Neural cell (in vitro differentiated cells): Measurements from ENCODE around the gene ADIPOQ. TPM values are rescaled to one million over a fixed set of nuclear protein-coding genes. Genes with fewer than 3 reads are reported as not detected.

Experiments used
- H2AFZ ChIP-seq: fragments of 200-600, 300-800 bp; sonication (generic), shearing (Covaris generic); 2 replicates; pipeline ENCODE4 v1.6.0; 2014; ENCODE audit warnings: low read depth, mild to moderate bottlenecking, antibody characterized with exemption, low read length, moderate library complexity
- H3F3A ChIP-seq: fragments of 200-600 bp; shearing (Covaris generic); 2 replicates; pipeline ENCODE4 v1.6.1; 2016; ENCODE audit warnings: mild to moderate bottlenecking, moderate library complexity, mixed read lengths, antibody characterized with exemption, low read length; ENCODE audit not compliant: insufficient read depth, poor library complexity, severe bottlenecking
- H3K27ac ChIP-seq: fragments of 200-600, 300-800 bp; sonication (generic), shearing (Covaris generic); 2 replicates; pipeline ENCODE4 v1.5.1; 2014; ENCODE audit warnings: mild to moderate bottlenecking, low read length, moderate library complexity
- H3K27me3 ChIP-seq: fragments of 300-800, 200-600 bp; sonication (generic), shearing (Covaris generic); 2 replicates; pipeline ENCODE4 v1.6.0; 2014; ENCODE audit warnings: mild to moderate bottlenecking, low read depth, low read length, moderate library complexity; ENCODE audit not compliant: insufficient read depth
- H3K36me3 ChIP-seq: fragments of 300-800, 200-600 bp; sonication (generic), shearing (Covaris generic); 2 replicates; pipeline ENCODE4 v1.5.1; 2014; ENCODE audit warnings: mild to moderate bottlenecking, antibody characterized with exemption, low read length, moderate library complexity; ENCODE audit not compliant: insufficient read depth
- H3K4me2 ChIP-seq: fragments of 300-800, 200-600 bp; sonication (generic), shearing (Covaris generic); 2 replicates; pipeline ENCODE4 v1.6.0; 2014; ENCODE audit warnings: mild to moderate bottlenecking, low read length
- H3K4me3 ChIP-seq: fragments of 300-800, 200-600 bp; sonication (generic), shearing (Covaris generic); 2 replicates; pipeline ENCODE4 v1.5.1; 2014; ENCODE audit warnings: mild to moderate bottlenecking, low read length, moderate library complexity
- H3K79me2 ChIP-seq: fragments of 200-600 bp; shearing (Covaris generic); replicated peaks from 2 replicates; pipeline ENCODE4 v1.6.0; 2014; ENCODE audit warnings: mild to moderate bottlenecking, low read length, moderate library complexity; ENCODE audit not compliant: insufficient read depth
- H3K9ac ChIP-seq: fragments of 300-800, 200-600 bp; sonication (generic), shearing (Covaris generic); 2 replicates; pipeline ENCODE4 v1.6.1; 2016; ENCODE audit warnings: mild to moderate bottlenecking, low read length, mixed read lengths
- H3K9me2 ChIP-seq: fragments of 200-600 bp; shearing (Covaris generic); 2 replicates; pipeline ENCODE4 v1.6.1; 2016; ENCODE audit warnings: mild to moderate bottlenecking, low read length, mixed read lengths; ENCODE audit not compliant: insufficient read depth
- H3K9me3 ChIP-seq: fragments of 200-600, 300-800 bp; sonication (generic), shearing (Covaris generic); 2 replicates; pipeline ENCODE4 v1.6.1; 2016; ENCODE audit warnings: mild to moderate bottlenecking, mixed run types, low read length, moderate library complexity, mixed read lengths
- H4K20me1 ChIP-seq: fragments of 200-600 bp; shearing (Covaris generic); 2 replicates; pipeline ENCODE4 v1.6.1; 2016; ENCODE audit warnings: mild to moderate bottlenecking, mixed run types; ENCODE audit not compliant: insufficient read depth
- CTCF ChIP-seq: fragments of 450-650 bp; IDR thresholded peaks from 2 replicates; pipeline ENCODE4 v1.5.1; 2014; ENCODE audit warnings: antibody characterized with exemption, mild to moderate bottlenecking, moderate library complexity; ENCODE audit not compliant: poor library complexity, severe bottlenecking
- EP300 ChIP-seq: fragments of 450-650 bp; conservative IDR thresholded peaks from 2 replicates; pipeline ENCODE4 v1.6.1; 2014; ENCODE audit warnings: antibody characterized with exemption, mild to moderate bottlenecking, moderate library complexity; ENCODE audit not compliant: poor library complexity, severe bottlenecking
- EZH2 ChIP-seq: fragments of 200-600, 300-800 bp; shearing (Covaris generic), sonication (generic); IDR thresholded peaks from 2 replicates; pipeline ENCODE4 v1.6.1; 2014; ENCODE audit warnings: antibody characterized with exemption, low read length, borderline replicate concordance, mild to moderate bottlenecking; ENCODE audit not compliant: insufficient read depth, poor library complexity, severe bottlenecking
- MXI1 ChIP-seq: fragments of 450-650 bp; conservative IDR thresholded peaks from 2 replicates; pipeline ENCODE4 v1.6.1; 2014; ENCODE audit warnings: antibody characterized with exemption, mild to moderate bottlenecking; ENCODE audit not compliant: poor library complexity, severe bottlenecking
- POLR2AphosphoS5 ChIP-seq: IDR thresholded peaks from 2 replicates; pipeline ENCODE4 v1.6.1; 2012
- RAD21 ChIP-seq: fragments of 450-650 bp; conservative IDR thresholded peaks from 2 replicates; pipeline ENCODE4 v1.6.1; 2014; ENCODE audit warnings: antibody characterized with exemption, mild to moderate bottlenecking, moderate library complexity
- SMC3 ChIP-seq: fragments of 450-650 bp; conservative IDR thresholded peaks from 2 replicates; pipeline ENCODE4 v1.6.1; 2014; ENCODE audit warnings: antibody characterized with exemption, mild to moderate bottlenecking, moderate library complexity; ENCODE audit not compliant: poor library complexity
- TAF1 ChIP-seq: IDR thresholded peaks from 2 replicates; pipeline ENCODE4 v1.6.1; 2012; ENCODE audit warnings: low read depth
- polyA plus RNA-seq: library from polyadenylated mRNA; depleted of rRNA; stranded (reverse); fragments of >200 nt; gene quantifications from 2 replicates; pipeline ENCODE4 v1.2.3, GENCODE V29; 2014
- TF ChIP-seq, protein P1 (sequence below): IDR thresholded peaks from 2 replicates; pipeline ENCODE4 v1.6.1; 2012; ENCODE audit warnings: borderline replicate concordance

The ADIPOQ gene
- polyA plus RNA-seq, 1 donor from 2014 or later, result not detected

GRCh38 chr3:186841620-186842019 lies 890 bp upstream of the ADIPOQ start:
- H3K27me3 ChIP-seq, result no peaks in the 10 kb centered on the region
- H3K9me2 ChIP-seq, result no peaks in the 10 kb centered on the region
- no peaks in the 10 kb centered on the region for H3K9me3 ChIP-seq
- no peaks in the 10 kb centered on the region for H3K79me2 ChIP-seq
- H3K27ac ChIP-seq, result no peak overlapping the region
- H3K9ac ChIP-seq, result no peak overlapping the region
- no peak for TF ChIP-seq MXI1
- TF ChIP-seq, protein P1, sequence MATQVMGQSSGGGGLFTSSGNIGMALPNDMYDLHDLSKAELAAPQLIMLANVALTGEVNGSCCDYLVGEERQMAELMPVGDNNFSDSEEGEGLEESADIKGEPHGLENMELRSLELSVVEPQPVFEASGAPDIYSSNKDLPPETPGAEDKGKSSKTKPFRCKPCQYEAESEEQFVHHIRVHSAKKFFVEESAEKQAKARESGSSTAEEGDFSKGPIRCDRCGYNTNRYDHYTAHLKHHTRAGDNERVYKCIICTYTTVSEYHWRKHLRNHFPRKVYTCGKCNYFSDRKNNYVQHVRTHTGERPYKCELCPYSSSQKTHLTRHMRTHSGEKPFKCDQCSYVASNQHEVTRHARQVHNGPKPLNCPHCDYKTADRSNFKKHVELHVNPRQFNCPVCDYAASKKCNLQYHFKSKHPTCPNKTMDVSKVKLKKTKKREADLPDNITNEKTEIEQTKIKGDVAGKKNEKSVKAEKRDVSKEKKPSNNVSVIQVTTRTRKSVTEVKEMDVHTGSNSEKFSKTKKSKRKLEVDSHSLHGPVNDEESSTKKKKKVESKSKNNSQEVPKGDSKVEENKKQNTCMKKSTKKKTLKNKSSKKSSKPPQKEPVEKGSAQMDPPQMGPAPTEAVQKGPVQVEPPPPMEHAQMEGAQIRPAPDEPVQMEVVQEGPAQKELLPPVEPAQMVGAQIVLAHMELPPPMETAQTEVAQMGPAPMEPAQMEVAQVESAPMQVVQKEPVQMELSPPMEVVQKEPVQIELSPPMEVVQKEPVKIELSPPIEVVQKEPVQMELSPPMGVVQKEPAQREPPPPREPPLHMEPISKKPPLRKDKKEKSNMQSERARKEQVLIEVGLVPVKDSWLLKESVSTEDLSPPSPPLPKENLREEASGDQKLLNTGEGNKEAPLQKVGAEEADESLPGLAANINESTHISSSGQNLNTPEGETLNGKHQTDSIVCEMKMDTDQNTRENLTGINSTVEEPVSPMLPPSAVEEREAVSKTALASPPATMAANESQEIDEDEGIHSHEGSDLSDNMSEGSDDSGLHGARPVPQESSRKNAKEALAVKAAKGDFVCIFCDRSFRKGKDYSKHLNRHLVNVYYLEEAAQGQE, result no peak
- TF ChIP-seq TAF1, result no peak
- no peak for TF ChIP-seq EP300
- TF ChIP-seq CTCF, result no peak
- no peak for TF ChIP-seq SMC3
- no peak for TF ChIP-seq RAD21
- no peak for TF ChIP-seq POLR2AphosphoS5
- TF ChIP-seq EZH2, result no peak
- no peak overlapping the region for H3K4me2 ChIP-seq
- H3K4me3 ChIP-seq, result no peak overlapping the region
- no peaks in the 10 kb centered on the region for H3K36me3 ChIP-seq
- H4K20me1 ChIP-seq, result no peaks in the 10 kb centered on the region
- H3F3A ChIP-seq, result no peaks in the 10 kb centered on the region
- no peak overlapping the region for H2AFZ ChIP-seq

- Histone ChIP-seq H3K79me2 (no peaks in the 10 kb centered on the region), H3K9ac (no peak overlapping the region), H3K9me2 (no peaks in the 10 kb centered on the region), H3K27ac (no peak overlapping the region), H4K20me1 (no peaks in the 10 kb centered on the region), H3K4me3 (no peak overlapping the region), H3K27me3 (no peaks in the 10 kb centered on the region), H3K4me2 (no peak overlapping the region), H3F3A (no peaks in the 10 kb centered on the region), H3K36me3 (no peaks in the 10 kb centered on the region), H3K9me3 (no peaks in the 10 kb centered on the region), H2AFZ (no peak overlapping the region)
- TF ChIP-seq EZH2, result no peak
- TF ChIP-seq CTCF, result no peak
- TF ChIP-seq POLR2AphosphoS5, result no peak
- TF ChIP-seq RAD21, result no peak
- no peak for TF ChIP-seq MXI1
- no peak for TF ChIP-seq TAF1
- TF ChIP-seq SMC3, result no peak
- TF ChIP-seq EP300, result no peak
- TF ChIP-seq, protein P1, result no peak
Measured at GRCh38 chr3:186843039-186843432, 526 bp downstream of the ADIPOQ start.
